Measurements from ENCODE around the gene MS4A13.
"Not testable (repeated sequence)": the region's sequence is repeated elsewhere in the genome, so short reads cannot be mapped to it uniquely, and the experiment has no call there.

The MS4A13 gene

GRCh38 chr11:60515144-60515855, at the start of gene MS4A13:
TSS of gene MS4A13 (plus strand) at chr11:60515392. CDS start at chr11:60518084, 2,692 bp downstream.
- no peak for DNase-seq

- no peak for DNase-seq
These were observed 46.4 kb upstream of the MS4A13 start for GRCh38 chr11:60468829-60469228.

- DNase-seq: no peak
These were observed 45.5 kb upstream of the MS4A13 start for GRCh38 chr11:60469723-60470122.

- DNase-seq: no peak
These were observed 38.2 kb upstream of the MS4A13 start for GRCh38 chr11:60477035-60477445.

GRCh38 chr11:60482361-60482760, 32.8 kb upstream of the MS4A13 start:
- no peak for DNase-seq

GRCh38 chr11:60485987-60486386, 29.2 kb upstream of the MS4A13 start:
- no peak for DNase-seq

GRCh38 chr11:60492488-60493009, 22.6 kb upstream of the MS4A13 start, which contains the start of gene MS4A12:
TSS of gene MS4A12 (plus strand) at chr11:60492778. CDS start at chr11:60497319, 4,541 bp downstream.
- no peak for DNase-seq

- DNase-seq: no peak
These were observed 21.7 kb upstream of the MS4A13 start for GRCh38 chr11:60493454-60493853.

- DNase-seq: no peak
These were observed 16.8 kb upstream of the MS4A13 start for GRCh38 chr11:60498399-60498798.

GRCh38 chr11:60498853-60499252, 16.3 kb upstream of the MS4A13 start:
- DNase-seq: no peak

GRCh38 chr11:60500276-60500910, 14.8 kb upstream of the MS4A13 start:
- no peak for DNase-seq

GRCh38 chr11:60502221-60502775, 12.9 kb upstream of the MS4A13 start:
- no peak for DNase-seq

- no peak for DNase-seq
These were observed 10.8 kb upstream of the MS4A13 start for GRCh38 chr11:60504219-60504905.

GRCh38 chr11:60509609-60510008, 5.6 kb upstream of the MS4A13 start:
- not testable (repeated sequence) for DNase-seq

- not testable (repeated sequence) for DNase-seq
These were observed 5.0 kb upstream of the MS4A13 start for GRCh38 chr11:60510209-60510608.

- no peak for DNase-seq
These were observed 3.8 kb upstream of the MS4A13 start for GRCh38 chr11:60511393-60511792.

- no peak for DNase-seq
These were observed 2.5 kb upstream of the MS4A13 start for GRCh38 chr11:60512651-60513225.

GRCh38 chr11:60513496-60514460, 1.4 kb upstream of the MS4A13 start:
- no peak for DNase-seq

- DNase-seq: no peak
These were observed 13.3 kb downstream of the MS4A13 start for GRCh38 chr11:60528465-60528864.

GRCh38 chr11:60528934-60529333, 13.7 kb downstream of the MS4A13 start:
- no peak for DNase-seq

GRCh38 chr11:60530454-60531100, 15.4 kb downstream of the MS4A13 start:
- no peak for DNase-seq

Measured in CD4-positive, alpha-beta T cell treated with Interleukin-17A for 4 hours (primary cell).